Thoracic aorta (tissue), 2 donors: ENCODE data around the gene NIPAL3. TPM values are rescaled to one million over a fixed set of nuclear protein-coding genes. Genes with fewer than 3 reads are reported as not detected.

ENCODE experiments used
- ATAC-seq: fragments of 150-250 bp; one replicate; pipeline ENCODE4 v1.8.0; 2017; ENCODE audit warnings: low read depth; ENCODE audit not compliant: insufficient number of reproducible peaks, low FRiP score
- DNase-seq: peaks from one replicate; pipeline ENCODE4 v3.0.0-alpha.2; 2020; ENCODE audit warnings: low spot score
- H3K27ac ChIP-seq, 2 donors: fragments of 200-600 bp; sonication (generic); 1 replicate in 1 of 2; 2 replicates in 1 of 2; pipeline ENCODE4 v1.5.1; 2016; ENCODE audit warnings: mild to moderate bottlenecking in 2 of 2, moderate library complexity in 2 of 2
- H3K27me3 ChIP-seq: fragments of 200-600 bp; sonication (generic); replicated peaks from 2 replicates; pipeline ENCODE4 v1.6.0; 2016; ENCODE audit warnings: mild to moderate bottlenecking; ENCODE audit not compliant: insufficient read depth
- H3K36me3 ChIP-seq: fragments of 200-600 bp; sonication (generic); one replicate; pipeline ENCODE4 v1.5.1; 2016
- H3K4me1 ChIP-seq, 2 donors: fragments of 200-600 bp; sonication (generic); 1 replicate in 1 of 2; 2 replicates in 1 of 2; pipeline versions ENCODE4 v1.5.1 to v1.6.0; 2016; ENCODE audit warnings: low read depth in 2 of 2, mild to moderate bottlenecking in 1 of 2; ENCODE audit not compliant: control insufficient read depth in 1 of 2
- H3K4me3 ChIP-seq: fragments of 200-600 bp; sonication (generic); 2 replicates; pipeline ENCODE4 v1.5.1; 2016; ENCODE audit warnings: mild to moderate bottlenecking
- H3K9me3 ChIP-seq: fragments of 200-600 bp; sonication (generic); 2 replicates; pipeline ENCODE4 v1.5.1; 2016
- total RNA-seq, 2 donors: library from RNA; depleted of rRNA; stranded (reverse); fragments of >200 nt; gene quantifications; one replicate each; pipeline versions ENCODE4 v1.1.0 to v1.2.3, GENCODE V29; 2016
- TF ChIP-seq, protein P1 (sequence below): fragments of 200-600 bp; sonication (generic); IDR thresholded peaks from one replicate; pipeline ENCODE4 v1.5.1; 2019; ENCODE audit warnings: antibody characterized with exemption

Gene NIPAL3
- total RNA-seq, 2 donors from 2014 or later = 19.3 to 31.4 TPM

DNA sequence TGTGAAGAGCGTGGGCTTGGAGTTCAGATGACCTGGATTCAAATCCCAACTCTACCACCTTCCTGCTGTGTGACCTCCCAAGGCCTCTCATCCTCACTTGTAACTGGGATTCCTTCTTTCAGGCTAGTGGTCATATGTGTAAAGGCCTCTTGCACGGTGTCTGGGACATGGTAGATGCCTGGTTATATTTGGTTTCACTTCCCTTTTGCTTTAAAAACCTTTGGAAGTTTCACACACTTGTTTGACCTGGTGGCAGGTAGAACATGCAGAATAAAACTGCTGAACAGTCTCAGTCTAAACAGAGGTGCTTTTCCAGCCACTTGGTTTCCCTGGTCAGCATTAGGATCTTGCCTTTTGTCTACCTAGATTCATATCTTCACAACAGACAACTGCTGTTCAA is 50.0 kb downstream of the NIPAL3 start:
- DNase-seq = no peak
- Histone ChIP-seq H3K4me1 (no peaks in the 10 kb centered on the region), H3K27ac (no peak overlapping the region), H3K27me3 (no peaks in the 10 kb centered on the region), H3K36me3 (peaks cover 4% of the 10 kb centered on the region), H3K9me3 (no peaks in the 10 kb centered on the region), H3K4me3 (no peak overlapping the region)
- no peak for ATAC-seq
- TF ChIP-seq, protein P1, sequence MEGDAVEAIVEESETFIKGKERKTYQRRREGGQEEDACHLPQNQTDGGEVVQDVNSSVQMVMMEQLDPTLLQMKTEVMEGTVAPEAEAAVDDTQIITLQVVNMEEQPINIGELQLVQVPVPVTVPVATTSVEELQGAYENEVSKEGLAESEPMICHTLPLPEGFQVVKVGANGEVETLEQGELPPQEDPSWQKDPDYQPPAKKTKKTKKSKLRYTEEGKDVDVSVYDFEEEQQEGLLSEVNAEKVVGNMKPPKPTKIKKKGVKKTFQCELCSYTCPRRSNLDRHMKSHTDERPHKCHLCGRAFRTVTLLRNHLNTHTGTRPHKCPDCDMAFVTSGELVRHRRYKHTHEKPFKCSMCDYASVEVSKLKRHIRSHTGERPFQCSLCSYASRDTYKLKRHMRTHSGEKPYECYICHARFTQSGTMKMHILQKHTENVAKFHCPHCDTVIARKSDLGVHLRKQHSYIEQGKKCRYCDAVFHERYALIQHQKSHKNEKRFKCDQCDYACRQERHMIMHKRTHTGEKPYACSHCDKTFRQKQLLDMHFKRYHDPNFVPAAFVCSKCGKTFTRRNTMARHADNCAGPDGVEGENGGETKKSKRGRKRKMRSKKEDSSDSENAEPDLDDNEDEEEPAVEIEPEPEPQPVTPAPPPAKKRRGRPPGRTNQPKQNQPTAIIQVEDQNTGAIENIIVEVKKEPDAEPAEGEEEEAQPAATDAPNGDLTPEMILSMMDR = no peak

DNA sequence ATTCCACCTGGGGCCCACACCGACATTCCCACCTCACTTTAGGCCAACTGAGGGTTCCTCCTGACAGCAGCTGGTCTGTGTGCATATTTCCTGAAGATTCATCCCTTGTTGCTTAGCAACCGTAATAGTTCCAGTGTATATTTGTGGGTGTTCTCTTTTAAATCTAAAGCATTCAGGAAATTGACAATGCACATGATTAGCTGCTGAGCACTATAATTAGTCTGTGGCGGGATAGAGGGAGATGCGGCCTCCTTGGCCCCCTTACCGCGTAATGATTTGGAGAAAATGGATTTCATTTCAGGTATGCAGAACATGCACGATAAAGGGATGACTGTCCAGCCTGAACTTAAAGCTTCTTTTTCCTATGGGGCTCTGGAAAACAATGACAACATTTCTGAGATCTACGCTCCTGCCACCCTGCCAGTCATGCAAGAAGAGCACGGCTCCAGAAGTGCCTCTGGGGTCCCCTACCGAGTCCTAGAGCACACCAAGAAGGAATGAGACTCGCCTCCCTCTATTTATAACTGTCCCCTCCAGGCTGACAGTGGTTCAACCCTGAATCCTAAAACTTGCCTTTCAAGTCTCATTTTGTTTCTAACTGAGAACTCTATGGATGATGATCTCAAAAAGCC is 53.2 kb downstream of the NIPAL3 start:
- H3K9me3 ChIP-seq = no peaks in the 10 kb centered on the region
- no peak for ATAC-seq
- H3K4me3 ChIP-seq = no peak overlapping the region
- peaks cover 4% of the 10 kb centered on the region for H3K36me3 ChIP-seq
- DNase-seq = no peak
- no peak overlapping the region for H3K27ac ChIP-seq
- no peaks in the 10 kb centered on the region for H3K27me3 ChIP-seq
- TF ChIP-seq, protein P1 = no peak
- H3K4me1 ChIP-seq = no peaks in the 10 kb centered on the region

DNA sequence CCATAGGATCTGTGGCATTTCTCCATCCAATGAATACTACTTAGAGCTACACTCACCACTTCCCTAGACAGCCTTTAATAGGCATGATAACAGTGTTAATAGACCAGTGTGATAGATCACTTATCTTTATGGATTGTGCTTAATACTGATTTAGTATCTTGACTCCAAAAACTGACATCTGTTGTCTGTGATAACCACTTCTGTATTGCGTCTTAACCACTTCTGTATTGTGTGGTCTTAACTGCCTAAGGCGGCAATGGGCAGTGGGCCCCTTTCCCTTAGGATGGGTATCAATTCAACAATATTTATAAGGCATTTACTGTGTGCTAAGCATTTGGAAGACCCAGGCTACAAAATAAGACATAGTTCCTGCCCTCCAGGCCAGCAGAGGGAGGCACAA is 55.0 kb downstream of the NIPAL3 start:
- no peak overlapping the region for H3K27ac ChIP-seq
- H3K4me3 ChIP-seq = no peak overlapping the region
- H3K4me1 ChIP-seq = no peaks in the 10 kb centered on the region
- peaks cover 2% of the 10 kb centered on the region for H3K36me3 ChIP-seq
- TF ChIP-seq, protein P1 = no peak
- ATAC-seq (no peak), DNase-seq (no peak)
- no peaks in the 10 kb centered on the region for H3K9me3 ChIP-seq
- no peaks in the 10 kb centered on the region for H3K27me3 ChIP-seq

DNA sequence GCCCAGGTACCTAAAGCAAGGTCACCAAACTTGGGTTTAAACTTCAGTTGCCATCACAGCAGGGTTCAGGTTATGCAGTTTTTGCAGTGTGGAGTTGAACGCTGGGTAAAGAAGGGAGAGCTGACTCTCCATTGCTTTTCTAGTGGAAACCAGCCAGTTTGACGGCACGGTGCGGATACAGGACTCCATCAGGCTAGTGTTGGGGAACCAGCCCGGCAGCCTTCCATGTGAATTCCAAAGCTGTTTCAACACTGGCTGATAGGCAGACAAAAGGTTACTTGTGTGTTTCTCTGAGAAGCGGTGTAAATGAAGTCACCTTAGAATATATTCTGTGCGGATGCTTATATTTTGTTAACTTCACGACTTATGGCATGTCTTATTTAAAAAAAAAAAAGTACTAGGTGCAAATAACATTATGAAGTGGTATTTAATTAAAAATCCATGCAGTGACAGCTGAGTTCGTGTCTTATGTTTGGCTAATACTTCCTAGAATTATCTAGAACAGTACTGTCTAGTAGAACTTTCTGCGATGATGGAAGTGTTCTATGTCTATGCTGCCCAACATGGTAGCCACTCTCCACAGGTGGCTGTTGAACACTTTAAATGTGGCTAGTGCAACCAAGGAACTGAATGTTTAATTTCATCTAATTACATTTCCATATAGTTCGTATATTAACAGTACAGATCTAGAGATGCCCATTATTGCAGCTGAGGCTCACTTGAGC is 57.1 kb downstream of the NIPAL3 start:
- Histone ChIP-seq H3K27ac (no peak overlapping the region), H3K4me1 (no peaks in the 10 kb centered on the region), H3K4me3 (no peak overlapping the region), H3K27me3 (no peaks in the 10 kb centered on the region), H3K36me3 (no peaks in the 10 kb centered on the region), H3K9me3 (no peaks in the 10 kb centered on the region)
- TF ChIP-seq, protein P1 = no peak
- ATAC-seq (no peak), DNase-seq (no peak)

DNA sequence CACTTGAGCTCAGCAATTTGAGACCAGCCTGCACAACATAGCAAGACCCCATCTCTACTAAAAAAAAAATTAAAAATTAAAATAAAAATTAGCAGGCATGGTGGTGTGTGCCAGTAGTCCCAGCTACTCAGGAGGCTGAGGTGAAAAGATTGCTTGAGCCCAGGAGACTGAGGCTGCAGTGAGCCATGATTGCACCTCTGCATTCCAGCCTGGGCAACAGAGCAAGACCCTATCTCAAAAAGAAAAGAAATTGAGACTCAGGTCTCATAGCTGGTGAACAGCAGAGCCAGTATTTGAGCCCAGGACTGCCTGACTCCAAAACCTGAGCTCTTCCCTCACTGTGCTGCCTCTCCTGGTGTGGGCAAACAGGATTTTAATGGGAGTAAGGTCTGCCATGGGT is 58.6 kb downstream of the NIPAL3 start:
- H3K9me3 ChIP-seq = no peaks in the 10 kb centered on the region
- H3K27me3 ChIP-seq = no peaks in the 10 kb centered on the region
- no peak overlapping the region for H3K4me3 ChIP-seq
- ATAC-seq (no peak), DNase-seq (no peak)
- no peaks in the 10 kb centered on the region for H3K4me1 ChIP-seq
- H3K27ac ChIP-seq = no peak overlapping the region
- TF ChIP-seq, protein P1 = no peak
- no peaks in the 10 kb centered on the region for H3K36me3 ChIP-seq
